ENCODE results near the gene ASCC3.

- no peak for TF ChIP-seq GATA2 (IDR thresholded peaks at IDR 0.05; ENCODE audit: low read depth, low read length)
- no peak for TF ChIP-seq GATA3 (IDR thresholded peaks at IDR 0.05; ENCODE audit: low read depth, low read length)
These were observed 416.0 kb downstream of the ASCC3 start, which contains the start of gene SIM1 for GRCh38 chr6:100464903-100465700.

All from SH-SY5Y (cell line).